Activated T-helper 1 cell treated with anti-CD3 and anti-CD28 coated beads, Interleukin-12 subunit alpha, Interleukin-12 subunit beta, Interleukin-2, Interleukin-4 antibody, amounts not matched to agents 30 ng/mL and 10 ng/mL and 1 ng/mL, durations not matched to agents 14 hours and 24 hours and 36 hours (primary cell): ENCODE data around the gene CLIC1. TPM values are rescaled to one million over a fixed set of nuclear protein-coding genes. Genes with fewer than 3 reads are reported as not detected.

ENCODE experiments used
- DNase-seq: peaks from one replicate; pipeline ENCODE4 v3.0.0; 2021; ENCODE audit warnings: low spot score
- H3K27ac Mint-ChIP-seq: one replicate; pipeline ENCODE4 v1.8.0; 2021; ENCODE audit warnings: mild to moderate bottlenecking, mixed read lengths
- H3K27me3 Mint-ChIP-seq: one replicate; pipeline ENCODE4 v1.8.0; 2022; ENCODE audit warnings: mild to moderate bottlenecking, moderate library complexity, mixed read lengths; ENCODE audit not compliant: insufficient read depth
- H3K36me3 Mint-ChIP-seq: one replicate; pipeline ENCODE4 v1.8.0; 2021; ENCODE audit warnings: low read depth, mixed read lengths
- H3K4me1 Mint-ChIP-seq: one replicate; pipeline ENCODE4 v1.8.0; 2021; ENCODE audit warnings: low read depth, mixed read lengths
- H3K4me3 Mint-ChIP-seq: one replicate; pipeline ENCODE4 v1.8.0; 2021; ENCODE audit warnings: mild to moderate bottlenecking, moderate library complexity, mixed read lengths
- H3K9me3 Mint-ChIP-seq: one replicate; pipeline ENCODE4 v1.8.0; 2021; ENCODE audit warnings: mixed read lengths
- intact Hi-C: fragments of 100-400 bp; cut with micrococcal nuclease; formaldehyde crosslinking; loops from one replicate; pipeline ENCODE4 v1.15.1; 2024
- total RNA-seq: library from RNA; stranded (reverse); gene quantifications from 2 replicates; pipeline ENCODE4 v1.2.3, GENCODE V29; 2022

The CLIC1 gene
- total RNA-seq, 1 donor from 2014 or later: 399 TPM

DNA sequence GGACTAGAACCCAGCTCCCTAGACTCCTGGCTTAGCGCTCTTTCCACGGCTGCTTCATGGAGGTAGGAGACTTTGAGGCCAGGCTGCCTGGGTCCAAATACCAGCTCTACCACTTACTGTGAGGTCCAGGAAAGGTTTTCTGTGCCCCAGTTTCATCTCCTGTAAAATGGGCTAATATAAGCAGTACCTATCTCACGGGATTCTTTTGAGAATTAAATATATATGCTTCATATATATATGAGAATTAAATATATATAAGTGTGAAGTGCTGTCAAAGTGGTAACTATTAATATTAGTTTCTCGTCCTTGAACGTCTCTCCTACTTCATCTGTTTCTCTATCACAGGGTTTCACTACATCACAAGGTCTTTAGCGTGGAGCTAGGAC lies 45.3 kb downstream of the CLIC1 start:
- no peak overlapping the region for H3K27ac Mint-ChIP-seq
- peaks cover 36% of the 10 kb centered on the region for H3K36me3 Mint-ChIP-seq
- no peak overlapping the region for H3K4me3 Mint-ChIP-seq
- no peaks in the 10 kb centered on the region for H3K27me3 Mint-ChIP-seq
- H3K9me3 Mint-ChIP-seq: no peaks in the 10 kb centered on the region
- H3K4me1 Mint-ChIP-seq: peaks cover 10% of the 10 kb centered on the region
- intact Hi-C loops: no loop called here
- DNase-seq: no peak

DNA sequence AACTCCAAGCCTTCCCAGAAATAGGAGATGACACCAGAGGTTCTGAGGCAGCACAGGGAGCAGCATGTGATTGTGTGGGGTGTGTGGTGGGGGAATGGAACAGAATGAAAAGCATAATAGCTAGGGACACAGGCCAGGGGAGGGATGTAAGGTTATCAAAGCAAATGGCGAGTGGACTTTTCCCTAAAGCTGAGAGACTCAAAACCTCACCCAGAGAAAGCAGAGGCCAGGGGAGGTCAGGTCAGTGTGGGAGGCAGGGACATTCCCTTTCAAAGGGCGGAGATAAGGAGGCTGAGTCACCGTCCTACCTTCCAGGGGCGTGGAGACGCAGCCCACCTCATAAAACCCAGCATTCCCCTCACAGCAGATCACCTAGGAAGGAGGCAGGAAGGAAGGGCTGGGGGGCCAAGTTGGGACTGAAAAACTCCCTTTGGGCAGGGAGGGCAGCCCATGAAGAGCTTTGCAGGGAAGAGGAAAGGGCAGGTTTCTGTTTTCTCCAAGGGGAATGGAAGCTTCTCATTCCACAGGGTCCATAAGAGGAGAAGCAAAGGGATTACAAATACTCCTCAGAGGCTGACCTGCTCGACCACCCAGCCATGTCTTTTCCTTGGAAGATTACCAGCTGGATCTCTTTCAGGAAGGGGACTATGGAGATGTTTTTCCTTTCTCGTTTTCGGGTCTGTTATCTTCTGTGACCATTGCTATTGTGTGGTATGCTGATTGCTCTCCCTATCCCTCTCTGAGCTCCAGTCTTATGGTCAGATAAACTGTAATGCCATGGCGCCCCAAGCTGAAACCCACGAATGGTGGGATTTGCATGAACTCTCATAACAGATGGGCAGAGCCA lies 45.9 kb downstream of the CLIC1 start:
- no peak overlapping the region for H3K27ac Mint-ChIP-seq
- H3K27me3 Mint-ChIP-seq: no peaks in the 10 kb centered on the region
- H3K4me3 Mint-ChIP-seq: no peak overlapping the region
- no peaks in the 10 kb centered on the region for H3K9me3 Mint-ChIP-seq
- intact Hi-C loops: no loop called here
- H3K36me3 Mint-ChIP-seq: peaks cover 36% of the 10 kb centered on the region
- peaks cover 10% of the 10 kb centered on the region for H3K4me1 Mint-ChIP-seq
- DNase-seq: no peak

DNA sequence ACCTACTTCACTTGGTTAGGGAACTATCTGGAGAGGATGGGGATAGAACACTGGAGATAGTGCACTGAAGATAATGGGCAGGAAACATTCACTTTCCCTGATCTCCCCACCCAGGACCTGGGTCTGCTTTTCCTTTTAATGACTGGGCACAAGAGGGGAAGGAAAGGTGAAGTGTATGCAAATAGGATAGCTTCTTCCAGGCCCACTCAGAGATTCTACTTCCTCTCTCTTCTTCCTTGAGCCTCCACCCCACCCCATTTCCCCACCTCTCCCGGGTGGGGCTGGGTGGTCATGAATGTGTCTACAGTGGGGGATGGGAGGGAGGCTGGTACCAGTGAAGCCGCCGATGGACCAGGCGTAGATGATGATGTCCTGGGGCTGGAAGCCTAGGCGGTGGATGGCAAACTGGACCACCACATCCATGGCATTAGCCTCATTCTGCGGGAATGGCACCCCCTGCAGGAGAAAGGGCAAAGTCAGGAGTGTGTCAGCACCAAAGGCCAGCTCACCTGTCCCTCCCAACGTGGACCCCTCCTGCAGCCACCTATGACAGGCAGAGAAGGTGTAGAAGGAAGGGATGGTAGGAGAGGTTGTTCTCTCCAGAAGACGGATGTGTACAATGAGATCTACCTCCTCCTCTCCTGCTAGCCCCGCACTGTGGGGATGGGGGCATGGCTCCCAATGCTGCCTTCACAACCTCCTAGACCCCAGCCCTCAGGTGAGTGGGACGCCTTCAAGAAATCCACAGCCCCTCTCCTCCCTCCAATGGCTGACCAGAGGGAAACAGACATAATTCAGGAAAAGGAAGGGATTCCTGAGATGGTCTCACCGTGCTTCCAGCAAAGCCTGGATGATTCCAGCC lies 46.9 kb downstream of the CLIC1 start:
- Mint-ChIP-seq H3K36me3 (peaks cover 34% of the 10 kb centered on the region), H3K27me3 (no peaks in the 10 kb centered on the region), H3K4me1 (peaks cover 10% of the 10 kb centered on the region), H3K9me3 (no peaks in the 10 kb centered on the region), H3K4me3 (no peak overlapping the region), H3K27ac (no peak overlapping the region)
- no peak for DNase-seq
- intact Hi-C loops: no loop called here

DNA sequence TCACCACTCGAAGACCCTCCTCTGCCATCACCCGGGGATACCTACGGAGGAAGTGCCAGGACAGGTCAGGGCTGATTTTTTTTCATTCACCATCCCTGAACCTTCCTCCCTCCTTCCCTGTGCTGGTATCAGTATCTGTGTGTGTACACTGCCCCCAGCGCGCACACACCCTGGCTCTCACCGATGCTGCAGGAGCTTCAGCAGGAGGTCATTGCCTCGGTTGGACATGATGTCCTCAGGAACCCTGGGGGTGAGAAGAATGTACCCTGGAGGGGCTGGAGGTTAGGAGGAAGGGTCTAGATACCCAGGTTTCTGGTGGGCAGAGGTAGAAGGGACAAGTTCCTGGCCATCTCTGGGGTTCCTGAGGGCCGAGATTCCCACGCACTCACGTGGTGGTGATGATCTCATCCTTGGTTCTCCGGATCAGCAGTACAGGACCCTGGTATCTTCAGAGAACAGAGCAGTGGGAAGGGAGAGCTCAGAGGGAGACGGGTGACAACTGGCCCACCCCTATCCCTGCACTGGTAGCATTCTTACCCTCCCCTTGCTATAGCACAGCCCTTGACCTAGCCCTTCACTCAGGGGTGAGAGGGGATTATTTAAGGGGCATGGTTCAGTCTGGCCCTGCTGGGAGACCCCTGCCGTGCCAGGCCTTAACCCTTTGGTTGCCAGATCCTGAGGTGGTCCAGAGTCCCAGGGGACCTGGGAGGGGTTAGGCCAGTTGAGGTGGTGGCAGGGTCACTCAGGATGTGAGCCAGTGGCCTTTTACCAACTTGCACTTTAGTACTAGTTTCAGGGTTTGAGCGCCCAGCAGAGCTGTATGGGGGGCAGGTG lies 48.3 kb downstream of the CLIC1 start:
- Mint-ChIP-seq H3K9me3 (no peaks in the 10 kb centered on the region), H3K27ac (no peak overlapping the region), H3K4me3 (no peak overlapping the region), H3K36me3 (peaks cover 34% of the 10 kb centered on the region), H3K27me3 (no peaks in the 10 kb centered on the region), H3K4me1 (peaks cover 10% of the 10 kb centered on the region)
- intact Hi-C loops: no loop called here
- DNase-seq: no peak

DNA sequence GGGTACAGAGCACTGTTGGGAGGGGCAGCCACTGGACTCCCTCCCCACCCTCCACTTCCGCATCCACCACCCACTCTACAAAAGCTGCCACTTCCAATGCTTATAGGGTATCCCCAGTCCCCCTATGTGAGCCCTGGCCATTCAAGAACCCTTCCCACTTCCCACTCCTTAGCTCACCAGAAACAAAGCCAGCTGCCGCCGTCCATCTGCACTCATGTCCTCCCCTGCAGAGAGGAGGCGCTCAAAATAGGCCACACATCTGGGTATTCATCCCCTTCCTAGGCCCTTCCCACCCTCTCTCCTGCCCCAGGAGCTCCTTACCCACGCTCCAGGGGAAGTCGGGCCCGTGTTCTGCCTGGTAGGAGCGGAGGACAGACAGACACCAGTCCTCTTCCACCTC lies 49.0 kb downstream of the CLIC1 start:
- H3K9me3 Mint-ChIP-seq: no peaks in the 10 kb centered on the region
- no peak for DNase-seq
- H3K4me1 Mint-ChIP-seq: peaks cover 10% of the 10 kb centered on the region
- H3K36me3 Mint-ChIP-seq: peaks cover 29% of the 10 kb centered on the region
- no peaks in the 10 kb centered on the region for H3K27me3 Mint-ChIP-seq
- no peak overlapping the region for H3K4me3 Mint-ChIP-seq
- no peak overlapping the region for H3K27ac Mint-ChIP-seq
- intact Hi-C loops: no loop called here

DNA sequence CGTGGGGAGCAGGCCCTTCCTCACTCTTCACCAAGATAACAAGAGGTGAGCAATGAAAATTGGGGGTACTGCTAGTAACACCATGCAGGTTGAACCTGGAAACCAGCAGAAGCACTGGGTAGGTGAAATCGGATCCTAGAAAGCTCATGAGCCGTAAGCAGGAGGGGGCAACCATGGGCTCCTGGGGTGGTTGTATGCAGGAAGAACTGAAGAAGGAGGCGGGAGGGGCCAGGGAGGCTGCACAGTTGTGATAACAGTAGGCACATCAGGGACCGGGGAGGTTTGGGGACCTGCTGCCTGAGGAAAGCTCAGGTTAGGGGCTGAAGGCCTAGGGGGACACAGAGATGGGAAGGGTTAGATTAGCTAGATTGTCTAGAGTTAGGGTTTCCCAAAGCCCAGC lies 49.8 kb downstream of the CLIC1 start:
- intact Hi-C loops: no loop called here
- H3K4me3 Mint-ChIP-seq: no peak overlapping the region
- H3K36me3 Mint-ChIP-seq: peaks cover 28% of the 10 kb centered on the region
- no peaks in the 10 kb centered on the region for H3K27me3 Mint-ChIP-seq
- no peak overlapping the region for H3K27ac Mint-ChIP-seq
- DNase-seq: no peak
- no peaks in the 10 kb centered on the region for H3K9me3 Mint-ChIP-seq
- H3K4me1 Mint-ChIP-seq: peaks cover 13% of the 10 kb centered on the region

DNA sequence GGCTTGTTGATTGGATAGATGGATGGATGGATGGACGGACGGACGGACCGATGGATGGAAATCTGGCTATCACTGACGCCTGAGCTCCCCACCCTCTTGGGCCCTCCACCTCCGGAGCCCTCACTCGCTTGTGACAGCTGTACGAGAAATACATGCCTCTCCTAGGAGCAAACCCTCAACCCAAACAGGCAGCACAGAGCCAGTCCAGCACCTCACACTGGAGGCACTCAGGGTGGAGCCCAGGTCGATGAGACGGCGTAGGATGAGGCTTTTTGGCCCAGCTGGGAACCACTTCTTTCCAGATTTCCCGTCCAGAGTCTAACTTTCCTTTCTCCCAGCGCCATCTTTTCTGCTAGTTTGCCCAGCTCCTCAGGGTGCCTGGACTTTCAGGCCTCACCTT lies 52.7 kb downstream of the CLIC1 start:
- Mint-ChIP-seq H3K4me3 (no peak overlapping the region), H3K4me1 (peaks cover 24% of the 10 kb centered on the region), H3K9me3 (no peaks in the 10 kb centered on the region), H3K27me3 (no peaks in the 10 kb centered on the region), H3K27ac (no peak overlapping the region), H3K36me3 (peaks cover 19% of the 10 kb centered on the region)
- no peak for DNase-seq
- intact Hi-C loops: no loop called here

DNA sequence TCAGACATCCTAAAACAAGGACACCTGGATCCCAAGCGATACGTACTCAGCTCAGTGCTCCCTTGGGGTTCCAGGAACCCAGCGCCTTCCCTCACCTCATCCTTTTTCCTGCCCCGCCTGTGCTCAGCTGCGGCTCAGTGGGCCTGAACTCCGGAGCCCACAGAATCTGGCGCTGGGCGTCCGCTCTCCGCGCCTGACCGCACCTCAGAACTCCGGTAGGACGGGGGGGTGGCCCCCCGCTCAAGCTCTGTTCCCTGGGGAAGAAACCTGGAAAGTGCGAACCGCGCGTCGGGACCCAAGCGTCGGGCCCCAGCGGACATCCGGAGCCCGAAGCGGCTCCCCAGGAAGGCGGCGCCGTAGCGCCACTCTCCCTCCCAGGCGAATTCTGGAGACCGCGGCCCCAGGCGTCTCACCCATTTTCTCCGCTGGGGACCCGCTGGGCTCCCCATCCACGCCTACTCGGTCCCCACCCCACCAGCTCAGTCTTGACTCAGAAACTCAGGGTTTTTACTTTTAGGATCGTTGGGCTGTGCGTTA lies 55.1 kb downstream of the CLIC1 start:
- Mint-ChIP-seq H3K27me3 (no peaks in the 10 kb centered on the region), H3K36me3 (peaks cover 11% of the 10 kb centered on the region), H3K9me3 (no peaks in the 10 kb centered on the region), H3K4me3 (peak overlapping the region; percentile 80), H3K4me1 (peaks cover 24% of the 10 kb centered on the region), H3K27ac (peak overlapping the region; percentile 54)
- intact Hi-C loops: no loop called here
- peak; percentile 20 for DNase-seq

Other genes with a start within 250 kb of the CLIC1 start
- gene MICB, start 238.4 kb downstream of the CLIC1 start, total RNA-seq: 36.1 and 37.5 TPM in 2 replicates
- not detected in 2 replicates for gene MCCD1, start 207.6 kb downstream of the CLIC1 start, total RNA-seq
- gene DDX39B, start 194.5 kb downstream of the CLIC1 start, total RNA-seq: 628 and 637 TPM in 2 replicates
- 1.2 and 1.4 TPM in 2 replicates for gene ATP6V1G2, start 189.9 kb downstream of the CLIC1 start, total RNA-seq
- 18.2 and 18.9 TPM in 2 replicates for gene NFKBIL1, start 188.9 kb downstream of the CLIC1 start, total RNA-seq
- 1,021 and 1,078 TPM in 2 replicates for gene LTA, start 164.2 kb downstream of the CLIC1 start, total RNA-seq
- gene TNF, start 161.0 kb downstream of the CLIC1 start, total RNA-seq: 427 and 430 TPM in 2 replicates
- 270 and 277 TPM in 2 replicates for gene LTB, start 154.1 kb downstream of the CLIC1 start, total RNA-seq
- gene LST1, start 150.3 kb downstream of the CLIC1 start, total RNA-seq: 63.0 and 66.6 TPM in 2 replicates
- gene NCR3, start 143.5 kb downstream of the CLIC1 start, total RNA-seq: 19.1 and 20.3 TPM in 2 replicates
- 55.5 and 61.5 TPM in 2 replicates for gene AIF1, start 121.3 kb downstream of the CLIC1 start, total RNA-seq
- gene PRRC2A, start 115.8 kb downstream of the CLIC1 start, total RNA-seq: 281 and 283 TPM in 2 replicates
- gene BAG6, start 83.9 kb downstream of the CLIC1 start, total RNA-seq: 319 and 323 TPM in 2 replicates
- 1.8 and 3.7 TPM in 2 replicates for gene APOM, start 80.6 kb downstream of the CLIC1 start, total RNA-seq
- 18.1 and 19.1 TPM in 2 replicates for gene C6orf47, start 75.8 kb downstream of the CLIC1 start, total RNA-seq
- gene GPANK1, start 71.5 kb downstream of the CLIC1 start, total RNA-seq: 34.8 and 37.2 TPM in 2 replicates
- 302 and 308 TPM in 2 replicates for gene CSNK2B, start 70.5 kb downstream of the CLIC1 start, total RNA-seq
- gene LY6G5B, start 66.6 kb downstream of the CLIC1 start, total RNA-seq: 29.5 and 35.1 TPM in 2 replicates
- gene LY6G5C, start 55.5 kb downstream of the CLIC1 start, total RNA-seq: 4.7 and 4.9 TPM in 2 replicates
- gene ABHD16A, start 33.2 kb downstream of the CLIC1 start, total RNA-seq: 45.7 and 46.5 TPM in 2 replicates
- gene LY6G6F, start 29.7 kb downstream of the CLIC1 start, total RNA-seq: not detected in 2 replicates
- gene LY6G6D, start 21.2 kb downstream of the CLIC1 start, total RNA-seq: not detected in 2 replicates
- not detected in 2 replicates for gene LY6G6C, start 14.8 kb downstream of the CLIC1 start, total RNA-seq
- gene MPIG6B, start 13.2 kb downstream of the CLIC1 start, total RNA-seq: not detected in 2 replicates
- 4.9 and 5.7 TPM in 2 replicates for gene DDAH2, start 7.2 kb downstream of the CLIC1 start, total RNA-seq
- gene MSH5, start 3.5 kb upstream of the CLIC1 start, total RNA-seq: 80.5 and 83.4 TPM in 2 replicates
- gene SAPCD1, start 26.1 kb upstream of the CLIC1 start, total RNA-seq: 16.7 and 17.0 TPM in 2 replicates
- 2.9 and 5.0 TPM in 2 replicates for gene VWA7, start 40.8 kb upstream of the CLIC1 start, total RNA-seq
- 150 and 161 TPM in 2 replicates for gene VARS1, start 59.2 kb upstream of the CLIC1 start, total RNA-seq
- 136 and 137 TPM in 2 replicates for gene LSM2, start 70.4 kb upstream of the CLIC1 start, total RNA-seq
- gene HSPA1L, start 78.8 kb upstream of the CLIC1 start, total RNA-seq: 2.2 and 2.9 TPM in 2 replicates
- 173 and 175 TPM in 2 replicates for gene HSPA1A, start 79.0 kb upstream of the CLIC1 start, total RNA-seq
- 152 and 155 TPM in 2 replicates for gene HSPA1B, start 91.2 kb upstream of the CLIC1 start, total RNA-seq
- 22.1 and 24.3 TPM in 2 replicates for gene NEU1, start 126.3 kb upstream of the CLIC1 start, total RNA-seq
- gene SLC44A4, start 142.5 kb upstream of the CLIC1 start, total RNA-seq: 0.12 TPM in 1 of 2 replicates, not detected in the other
- 75.9 and 80.4 TPM in 2 replicates for gene EHMT2, start 161.2 kb upstream of the CLIC1 start, total RNA-seq
- 4.6 and 5.1 TPM in 2 replicates for gene ZBTB12, start 165.6 kb upstream of the CLIC1 start, total RNA-seq
- gene C2, start 191.2 kb upstream of the CLIC1 start, total RNA-seq: 0.88 and 1.6 TPM in 2 replicates
- 0.21 TPM in 1 of 2 replicates, not detected in the other for gene CFB, start 209.6 kb upstream of the CLIC1 start, total RNA-seq
- gene NELFE, start 222.4 kb upstream of the CLIC1 start, total RNA-seq: 92.3 and 97.7 TPM in 2 replicates
- 85.8 and 101 TPM in 2 replicates for gene SKIC2, start 222.6 kb upstream of the CLIC1 start, total RNA-seq
- gene DXO, start 235.6 kb upstream of the CLIC1 start, total RNA-seq: 14.1 and 15.2 TPM in 2 replicates
- gene C4A, start 245.5 kb upstream of the CLIC1 start, total RNA-seq: 4.0 and 4.1 TPM in 2 replicates